Measurements from ENCODE around the gene ECHS1. TPM values are rescaled to one million over a fixed set of nuclear protein-coding genes. Genes with fewer than 3 reads are reported as not detected.

ECHS1 gene
- polyA plus RNA-seq, 1 of the 3 experiments (the other 2 are of a cell fraction) = 97.8 TPM

- TF ChIP-seq RCOR1 (IDR thresholded peaks at IDR 0.05; ENCODE audit: low read length) = no peak
- no peak for TF ChIP-seq CHD2 (IDR thresholded peaks at IDR 0.05; ENCODE audit: low read length, partially characterized antibody)
- TF ChIP-seq USF2 (IDR thresholded peaks at IDR 0.05; ENCODE audit: borderline replicate concordance, low read depth, low read length) = no peak
- no peak for TF ChIP-seq GABPA (IDR thresholded peaks at IDR 0.05; ENCODE audit: low read depth)
- TF ChIP-seq RAD21 (IDR thresholded peaks at IDR 0.05; ENCODE audit: low read length) = no peak
- no peak for TF ChIP-seq MXI1 (IDR thresholded peaks at IDR 0.05; ENCODE audit: low read depth, low read length)
- no peak for TF ChIP-seq NRF1 (IDR thresholded peaks at IDR 0.05; ENCODE audit: low read depth, low read length)
These were observed 28.3 kb upstream of the ECHS1 start (continued) for GRCh38 chr10:133401500-133401899.

GRCh38 chr10:133400624-133401424 lies 27.7 kb upstream of the ECHS1 start:
- peaks cover 20 to 63% of the 10 kb centered on the region in 2 experiments for H3K36me3 ChIP-seq (replicated peaks in 1 of 2; ENCODE audit: control insufficient read depth in 1 of 2, insufficient read depth in 2 of 2, low read length in 1 of 2)

GRCh38 chr10:133399123-133399601 lies 26.0 kb upstream of the ECHS1 start:
- H3K9me3 ChIP-seq = no peaks in the 10 kb centered on the region
- H3K9ac ChIP-seq = no peak overlapping the region
- POLR2A ChIA-PET = no interaction called here
- H3K4me2 ChIP-seq = no peak overlapping the region
- TF ChIP-seq USF1 (IDR thresholded peaks at IDR 0.05; ENCODE audit: borderline replicate concordance, low read depth) = no peak
- no peak for TF ChIP-seq FOXM1 (IDR thresholded peaks at IDR 0.05; ENCODE audit: low read depth)
- no peak for TF ChIP-seq YY1 (IDR thresholded peaks at IDR 0.05; ENCODE audit: low read depth)
- no peak for TF ChIP-seq RAD21 (IDR thresholded peaks at IDR 0.05; ENCODE audit: low read length)
- TF ChIP-seq SIN3A (IDR thresholded peaks at IDR 0.05; ENCODE audit: borderline replicate concordance, low read depth, low read length) = no peak
- no peak for TF ChIP-seq IRF3 (IDR thresholded peaks at IDR 0.05; ENCODE audit: low read depth, low read length)
- H3K4me3 ChIP-seq (ENCODE audit: low read depth in 2 of 2, low read length in 1 of 2) = no peak overlapping the region
- H2AFZ ChIP-seq (ENCODE audit: low read depth) = no peak overlapping the region
- no peak overlapping the region for H3K27ac ChIP-seq (ENCODE audit: low read depth in 2 of 2, low read length in 1 of 2)
- H3K79me2 ChIP-seq (ENCODE audit: insufficient read depth) = peaks cover 66% of the 10 kb centered on the region
- H3K4me1 ChIP-seq (ENCODE audit: control insufficient read depth in 1 of 2, insufficient read depth in 2 of 2, low read depth in 1 of 2, low read length in 1 of 2) = peaks cover 9 to 10% of the 10 kb centered on the region in 2 experiments; a peak in 2 of 4 replicates
- CTCF ChIA-PET = interaction anchor here (0.8 to 1.2 kb wide), 4 partner anchors 11 to 69 kb away, joined by 3 to 7 read pairs (median 4); no protein-coding TSS in a partner anchor
- no peaks in the 10 kb centered on the region for H3K9me2 ChIP-seq
- no peaks in the 10 kb centered on the region for H4K20me1 ChIP-seq (ENCODE audit: insufficient read depth)
- H3K36me3 ChIP-seq (replicated peaks in 1 of 2; ENCODE audit: control insufficient read depth in 1 of 2, insufficient read depth in 2 of 2, low read length in 1 of 2) = peaks cover 20 to 62% of the 10 kb centered on the region in 2 experiments
- 92% methylated on average over 11 of the region's 19 CpGs for WGBS (ENCODE audit: low lambda C conversion rate)
- no peaks in the 10 kb centered on the region for H3F3A ChIP-seq (replicated peaks; ENCODE audit: insufficient read depth)
- no peak for DNase-seq
- H3K27me3 ChIP-seq (ENCODE audit: insufficient read depth) = no peaks in the 10 kb centered on the region

More at GRCh38 chr10:133400624-133401424, 27.7 kb upstream of the ECHS1 start:
- no peaks in the 10 kb centered on the region for H3K27me3 ChIP-seq (ENCODE audit: insufficient read depth)
- POLR2A ChIA-PET = no interaction called here
- no peak for TF ChIP-seq CHD2 (IDR thresholded peaks at IDR 0.05; ENCODE audit: low read length, partially characterized antibody)
- no peak for TF ChIP-seq RFX5 (IDR thresholded peaks at IDR 0.05; ENCODE audit: low read length)
- TF ChIP-seq GABPA (IDR thresholded peaks at IDR 0.05; ENCODE audit: low read depth) = no peak
- no peaks in the 10 kb centered on the region for H3K9me2 ChIP-seq
- no peak overlapping the region for H2AFZ ChIP-seq (ENCODE audit: low read depth)
- CTCF ChIA-PET = no interaction called here
- H4K20me1 ChIP-seq (ENCODE audit: insufficient read depth) = peaks cover 7% of the 10 kb centered on the region; the same call in 1 of the 2 replicates
- H3K4me3 ChIP-seq (ENCODE audit: low read depth in 2 of 2, low read length in 1 of 2) = no peak overlapping the region
- H3K79me2 ChIP-seq (ENCODE audit: insufficient read depth) = peaks cover 50% of the 10 kb centered on the region
- WGBS (ENCODE audit: low lambda C conversion rate) = 91% methylated on average over 10 of the region's 10 CpGs
- peaks cover 2 to 13% of the 10 kb centered on the region in 2 experiments; a peak in 3 of 4 replicates for H3K4me1 ChIP-seq (ENCODE audit: control insufficient read depth in 1 of 2, insufficient read depth in 2 of 2, low read depth in 1 of 2, low read length in 1 of 2)
- H3K4me2 ChIP-seq = no peak overlapping the region
- H3K9me3 ChIP-seq = no peaks in the 10 kb centered on the region
- peaks cover 7% of the 10 kb centered on the region for H3F3A ChIP-seq (replicated peaks; ENCODE audit: insufficient read depth)
- no peak for DNase-seq
- H3K27ac ChIP-seq (ENCODE audit: low read depth in 2 of 2, low read length in 1 of 2) = no peak overlapping the region
- H3K9ac ChIP-seq = no peak overlapping the region
